Neural cell (in vitro differentiated cells): ENCODE results near the gene ELFN1. TPM values are rescaled to one million over a fixed set of nuclear protein-coding genes. Genes with fewer than 3 reads are reported as not detected.

Source experiments
- H2AFZ ChIP-seq: fragments of 200-600, 300-800 bp; sonication (generic), shearing (Covaris generic); 2 replicates; pipeline ENCODE4 v1.6.0; 2014; ENCODE audit warnings: low read depth, mild to moderate bottlenecking, antibody characterized with exemption, low read length, moderate library complexity
- H3F3A ChIP-seq: fragments of 200-600 bp; shearing (Covaris generic); 2 replicates; pipeline ENCODE4 v1.6.1; 2016; ENCODE audit warnings: mild to moderate bottlenecking, moderate library complexity, mixed read lengths, antibody characterized with exemption, low read length; ENCODE audit not compliant: insufficient read depth, poor library complexity, severe bottlenecking
- H3K27ac ChIP-seq: fragments of 200-600, 300-800 bp; sonication (generic), shearing (Covaris generic); 2 replicates; pipeline ENCODE4 v1.5.1; 2014; ENCODE audit warnings: mild to moderate bottlenecking, low read length, moderate library complexity
- H3K27me3 ChIP-seq: fragments of 300-800, 200-600 bp; sonication (generic), shearing (Covaris generic); 2 replicates; pipeline ENCODE4 v1.6.0; 2014; ENCODE audit warnings: mild to moderate bottlenecking, low read depth, low read length, moderate library complexity; ENCODE audit not compliant: insufficient read depth
- H3K36me3 ChIP-seq: fragments of 300-800, 200-600 bp; sonication (generic), shearing (Covaris generic); 2 replicates; pipeline ENCODE4 v1.5.1; 2014; ENCODE audit warnings: mild to moderate bottlenecking, antibody characterized with exemption, low read length, moderate library complexity; ENCODE audit not compliant: insufficient read depth
- H3K4me2 ChIP-seq: fragments of 300-800, 200-600 bp; sonication (generic), shearing (Covaris generic); 2 replicates; pipeline ENCODE4 v1.6.0; 2014; ENCODE audit warnings: mild to moderate bottlenecking, low read length
- H3K4me3 ChIP-seq: fragments of 300-800, 200-600 bp; sonication (generic), shearing (Covaris generic); 2 replicates; pipeline ENCODE4 v1.5.1; 2014; ENCODE audit warnings: mild to moderate bottlenecking, low read length, moderate library complexity
- H3K79me2 ChIP-seq: fragments of 200-600 bp; shearing (Covaris generic); replicated peaks from 2 replicates; pipeline ENCODE4 v1.6.0; 2014; ENCODE audit warnings: mild to moderate bottlenecking, low read length, moderate library complexity; ENCODE audit not compliant: insufficient read depth
- H3K9ac ChIP-seq: fragments of 300-800, 200-600 bp; sonication (generic), shearing (Covaris generic); 2 replicates; pipeline ENCODE4 v1.6.1; 2016; ENCODE audit warnings: mild to moderate bottlenecking, low read length, mixed read lengths
- H3K9me2 ChIP-seq: fragments of 200-600 bp; shearing (Covaris generic); 2 replicates; pipeline ENCODE4 v1.6.1; 2016; ENCODE audit warnings: mild to moderate bottlenecking, low read length, mixed read lengths; ENCODE audit not compliant: insufficient read depth
- H3K9me3 ChIP-seq: fragments of 200-600, 300-800 bp; sonication (generic), shearing (Covaris generic); 2 replicates; pipeline ENCODE4 v1.6.1; 2016; ENCODE audit warnings: mild to moderate bottlenecking, mixed run types, low read length, moderate library complexity, mixed read lengths
- H4K20me1 ChIP-seq: fragments of 200-600 bp; shearing (Covaris generic); 2 replicates; pipeline ENCODE4 v1.6.1; 2016; ENCODE audit warnings: mild to moderate bottlenecking, mixed run types; ENCODE audit not compliant: insufficient read depth
- CTCF ChIP-seq: fragments of 450-650 bp; IDR thresholded peaks from 2 replicates; pipeline ENCODE4 v1.5.1; 2014; ENCODE audit warnings: antibody characterized with exemption, mild to moderate bottlenecking, moderate library complexity; ENCODE audit not compliant: poor library complexity, severe bottlenecking
- EP300 ChIP-seq: fragments of 450-650 bp; conservative IDR thresholded peaks from 2 replicates; pipeline ENCODE4 v1.6.1; 2014; ENCODE audit warnings: antibody characterized with exemption, mild to moderate bottlenecking, moderate library complexity; ENCODE audit not compliant: poor library complexity, severe bottlenecking
- EZH2 ChIP-seq: fragments of 200-600, 300-800 bp; shearing (Covaris generic), sonication (generic); IDR thresholded peaks from 2 replicates; pipeline ENCODE4 v1.6.1; 2014; ENCODE audit warnings: antibody characterized with exemption, low read length, borderline replicate concordance, mild to moderate bottlenecking; ENCODE audit not compliant: insufficient read depth, poor library complexity, severe bottlenecking
- MXI1 ChIP-seq: fragments of 450-650 bp; conservative IDR thresholded peaks from 2 replicates; pipeline ENCODE4 v1.6.1; 2014; ENCODE audit warnings: antibody characterized with exemption, mild to moderate bottlenecking; ENCODE audit not compliant: poor library complexity, severe bottlenecking
- POLR2AphosphoS5 ChIP-seq: IDR thresholded peaks from 2 replicates; pipeline ENCODE4 v1.6.1; 2012
- RAD21 ChIP-seq: fragments of 450-650 bp; conservative IDR thresholded peaks from 2 replicates; pipeline ENCODE4 v1.6.1; 2014; ENCODE audit warnings: antibody characterized with exemption, mild to moderate bottlenecking, moderate library complexity
- REST ChIP-seq: IDR thresholded peaks from 2 replicates; pipeline ENCODE4 v1.6.1; 2012; ENCODE audit warnings: borderline replicate concordance
- SMC3 ChIP-seq: fragments of 450-650 bp; conservative IDR thresholded peaks from 2 replicates; pipeline ENCODE4 v1.6.1; 2014; ENCODE audit warnings: antibody characterized with exemption, mild to moderate bottlenecking, moderate library complexity; ENCODE audit not compliant: poor library complexity
- TAF1 ChIP-seq: IDR thresholded peaks from 2 replicates; pipeline ENCODE4 v1.6.1; 2012; ENCODE audit warnings: low read depth
- polyA plus RNA-seq: library from polyadenylated mRNA; depleted of rRNA; stranded (reverse); fragments of >200 nt; gene quantifications from 2 replicates; pipeline ENCODE4 v1.2.3, GENCODE V29; 2014

The ELFN1 gene
- polyA plus RNA-seq, 1 donor from 2014 or later, result 11.8 TPM

GRCh38 chr7:1745018-1745532 lies 75.0 kb downstream of the ELFN1 start:
- no peaks in the 10 kb centered on the region for H3F3A ChIP-seq

More at GRCh38 chr7:1745018-1745532, 75.0 kb downstream of the ELFN1 start:
- no peaks in the 10 kb centered on the region for H3K79me2 ChIP-seq
- no peaks in the 10 kb centered on the region for H3K27me3 ChIP-seq
- no peaks in the 10 kb centered on the region for H3K9me2 ChIP-seq
- no peaks in the 10 kb centered on the region for H3K36me3 ChIP-seq
- H3K4me2 ChIP-seq, result no peak overlapping the region
- H2AFZ ChIP-seq, result no peak overlapping the region
- no peak overlapping the region for H3K9ac ChIP-seq
- no peak overlapping the region for H3K27ac ChIP-seq
- no peaks in the 10 kb centered on the region for H4K20me1 ChIP-seq
- no peak for TF ChIP-seq POLR2AphosphoS5
- no peak for TF ChIP-seq CTCF
- no peak for TF ChIP-seq RAD21
- TF ChIP-seq EP300, result no peak
- no peak for TF ChIP-seq SMC3
- no peak for TF ChIP-seq REST
- no peak for TF ChIP-seq MXI1
- TF ChIP-seq TAF1, result no peak
- TF ChIP-seq EZH2, result no peak
- H3K4me3 ChIP-seq, result no peak overlapping the region
- no peaks in the 10 kb centered on the region for H3K9me3 ChIP-seq
